Breast epithelium (tissue), 3 donors: ENCODE data around the gene NTNG1.

Experiments used
- POLR2A ChIP-seq: fragments of 450-650 bp; IDR thresholded peaks from one replicate; pipeline ENCODE4 v1.6.1; 2016; ENCODE audit warnings: antibody characterized with exemption, mild to moderate bottlenecking, moderate library complexity
- POLR2AphosphoS5 ChIP-seq, 3 donors: sonication (generic); formaldehyde crosslinking; IDR thresholded peaks; one replicate each; pipeline ENCODE4 v1.6.1; 2017; ENCODE audit warnings: antibody characterized with exemption in 3 of 3
- TF ChIP-seq, protein P1 (sequence below), 3 donors: fragments of 450-650 bp; IDR thresholded peaks; one replicate each; pipeline ENCODE4 v1.5.1; 2016 to 2017; ENCODE audit warnings: antibody characterized with exemption in 3 of 3, mild to moderate bottlenecking in 3 of 3, moderate library complexity in 3 of 3

DNA sequence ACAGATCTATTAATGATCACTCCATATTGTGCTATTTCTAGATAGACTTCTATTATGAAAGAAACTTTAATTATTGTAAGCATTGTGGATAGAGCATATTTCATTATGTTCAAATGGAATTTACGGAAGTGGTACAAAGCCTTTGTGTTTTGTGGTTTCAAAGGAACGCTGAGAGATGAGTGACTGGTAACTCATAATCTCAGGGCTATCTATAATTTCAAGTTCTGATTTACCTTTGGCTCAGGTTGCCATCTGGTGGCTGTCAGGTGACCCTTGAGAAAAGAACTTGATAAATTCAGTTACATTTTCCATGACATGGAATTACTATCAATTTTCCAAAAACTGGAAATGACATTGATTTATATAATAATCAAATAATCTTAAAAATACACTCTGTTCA is 12.2 kb downstream of the NTNG1 start:
- no peak for TF ChIP-seq POLR2A
- TF ChIP-seq, protein P1, sequence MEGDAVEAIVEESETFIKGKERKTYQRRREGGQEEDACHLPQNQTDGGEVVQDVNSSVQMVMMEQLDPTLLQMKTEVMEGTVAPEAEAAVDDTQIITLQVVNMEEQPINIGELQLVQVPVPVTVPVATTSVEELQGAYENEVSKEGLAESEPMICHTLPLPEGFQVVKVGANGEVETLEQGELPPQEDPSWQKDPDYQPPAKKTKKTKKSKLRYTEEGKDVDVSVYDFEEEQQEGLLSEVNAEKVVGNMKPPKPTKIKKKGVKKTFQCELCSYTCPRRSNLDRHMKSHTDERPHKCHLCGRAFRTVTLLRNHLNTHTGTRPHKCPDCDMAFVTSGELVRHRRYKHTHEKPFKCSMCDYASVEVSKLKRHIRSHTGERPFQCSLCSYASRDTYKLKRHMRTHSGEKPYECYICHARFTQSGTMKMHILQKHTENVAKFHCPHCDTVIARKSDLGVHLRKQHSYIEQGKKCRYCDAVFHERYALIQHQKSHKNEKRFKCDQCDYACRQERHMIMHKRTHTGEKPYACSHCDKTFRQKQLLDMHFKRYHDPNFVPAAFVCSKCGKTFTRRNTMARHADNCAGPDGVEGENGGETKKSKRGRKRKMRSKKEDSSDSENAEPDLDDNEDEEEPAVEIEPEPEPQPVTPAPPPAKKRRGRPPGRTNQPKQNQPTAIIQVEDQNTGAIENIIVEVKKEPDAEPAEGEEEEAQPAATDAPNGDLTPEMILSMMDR (IDR thresholded peaks at IDR 0.05), result no peak
- TF ChIP-seq POLR2AphosphoS5 (IDR thresholded peaks at IDR 0.05), result no peak
